GM18508 (cell line): ENCODE data around the gene KDM3A.
A peak's percentile ranks its signal among the peaks of the same experiment; 100 is the strongest.

ENCODE experiments used
- ATAC-seq: cut with Tn5 transposase; IDR thresholded peaks from one replicate; pipeline ENCODE4 v1.9.1; 2021; ENCODE audit warnings: moderate number of reproducible peaks; ENCODE audit not compliant: insufficient read depth, unreplicated experiment

Gene KDM3A

DNA sequence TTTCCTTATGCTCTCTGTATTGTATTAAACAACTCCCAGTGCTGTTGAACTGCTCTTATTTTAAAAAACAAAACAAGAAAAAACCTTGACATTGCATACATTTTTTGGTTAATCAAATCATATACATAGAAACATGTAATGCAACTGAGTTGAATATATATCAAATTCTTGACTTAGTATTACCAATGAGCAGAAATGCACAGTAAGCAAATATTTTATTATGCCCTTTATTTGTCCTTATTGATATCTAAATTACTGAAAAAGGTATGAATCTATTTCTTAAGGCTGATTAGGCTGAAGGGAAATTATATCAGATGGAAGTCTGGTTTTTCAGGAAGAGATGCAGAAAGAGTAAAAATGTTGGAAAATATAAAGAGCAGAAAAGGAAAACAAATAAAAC, 6.9 kb upstream of the KDM3A start:
- ATAC-seq, result no peak

- no peak for ATAC-seq
Measured at GRCh38 chr2:86435531-86435930, 5.6 kb upstream of the KDM3A start.

GRCh38 chr2:86436328-86436727, 4.8 kb upstream of the KDM3A start:
- ATAC-seq, result no peak

- no peak for ATAC-seq
Measured at GRCh38 chr2:86439879-86440630, 1.1 kb upstream of the KDM3A start.

DNA sequence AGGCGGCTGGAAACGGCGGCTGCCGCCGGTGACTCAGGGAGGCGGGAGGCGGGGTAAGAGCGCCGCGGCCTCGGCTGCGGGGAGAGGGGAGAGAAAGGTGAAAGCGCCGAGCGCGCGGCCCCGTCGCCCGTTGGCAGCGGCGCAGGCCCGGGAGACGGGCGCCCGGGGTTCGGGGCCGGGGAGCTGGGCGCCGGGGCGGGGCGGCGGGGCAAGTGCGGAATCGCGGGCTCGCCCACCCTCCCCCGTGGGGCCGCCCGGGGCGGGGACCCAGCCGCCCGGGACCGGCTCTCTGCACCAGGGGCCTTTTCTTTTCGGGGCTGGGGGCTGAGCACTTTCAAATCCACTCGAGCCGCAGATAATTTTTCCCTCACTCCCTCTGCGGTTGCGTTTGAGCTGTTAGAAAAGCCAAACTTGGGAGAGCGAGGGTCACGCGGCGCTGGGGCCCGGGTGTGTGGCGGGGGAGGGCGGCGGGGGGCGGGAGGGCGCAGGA, 266 bp downstream of the KDM3A start:
- ATAC-seq, result no peak

- ATAC-seq, result peak; percentile 2
Measured at GRCh38 chr2:86441882-86442641, 891 bp downstream of the KDM3A start.

GRCh38 chr2:86442642-86443005, 1.5 kb downstream of the KDM3A start:
- ATAC-seq, result peak; percentile 73

DNA sequence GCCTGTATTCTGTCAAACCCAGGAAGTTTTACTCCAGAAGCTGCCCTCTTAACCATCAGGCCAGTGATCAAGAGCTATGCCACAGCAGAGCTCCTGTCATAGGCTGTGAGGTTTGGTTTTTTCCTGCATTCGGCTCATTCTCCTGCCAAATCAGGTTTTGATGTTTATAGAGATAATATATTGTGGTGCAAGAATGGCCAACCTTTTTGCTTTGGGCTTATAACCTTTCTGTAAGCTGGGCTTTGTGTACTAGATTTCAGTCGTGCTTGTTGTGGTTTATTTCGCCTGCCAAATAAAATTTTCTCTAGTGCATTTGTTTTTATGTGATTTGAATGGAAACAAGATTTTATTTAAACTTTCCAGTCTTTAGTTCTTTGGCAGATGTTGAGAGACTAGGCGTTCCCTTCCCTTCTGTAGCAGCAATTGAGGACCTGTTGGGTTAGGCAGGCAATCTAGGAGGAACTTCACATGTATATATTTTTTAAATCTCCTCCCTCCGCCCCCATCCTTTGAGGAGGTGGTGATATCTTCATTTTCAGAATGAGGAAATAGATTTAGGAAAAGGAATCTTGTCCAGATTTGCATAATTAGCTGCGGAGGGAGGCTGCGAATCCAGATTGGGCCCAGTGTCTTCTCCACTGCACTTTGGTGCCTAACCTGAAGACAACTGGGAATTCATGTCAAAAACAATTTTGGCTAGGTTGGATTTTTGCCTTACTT, 2.6 kb downstream of the KDM3A start:
- no peak for ATAC-seq

DNA sequence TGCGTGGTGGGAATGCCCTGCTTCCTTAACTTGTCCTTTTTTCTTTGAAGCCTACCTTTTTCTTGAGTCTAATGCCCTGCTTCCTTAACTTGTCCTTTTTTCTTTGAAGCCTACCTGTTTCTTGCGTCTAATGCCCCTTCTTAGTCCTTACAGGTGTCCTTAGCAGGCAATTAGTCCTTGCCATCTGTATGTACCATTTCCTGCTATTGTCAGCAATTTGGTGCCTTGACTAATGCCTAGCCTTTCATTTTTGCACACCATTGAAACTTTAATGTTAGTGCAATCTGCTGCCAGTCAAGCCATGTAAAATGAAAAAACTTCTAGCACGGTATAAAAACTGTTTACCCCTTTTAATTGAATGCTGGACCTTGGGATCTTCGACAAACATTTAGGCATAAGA, 4.3 kb downstream of the KDM3A start:
- no peak for ATAC-seq

DNA sequence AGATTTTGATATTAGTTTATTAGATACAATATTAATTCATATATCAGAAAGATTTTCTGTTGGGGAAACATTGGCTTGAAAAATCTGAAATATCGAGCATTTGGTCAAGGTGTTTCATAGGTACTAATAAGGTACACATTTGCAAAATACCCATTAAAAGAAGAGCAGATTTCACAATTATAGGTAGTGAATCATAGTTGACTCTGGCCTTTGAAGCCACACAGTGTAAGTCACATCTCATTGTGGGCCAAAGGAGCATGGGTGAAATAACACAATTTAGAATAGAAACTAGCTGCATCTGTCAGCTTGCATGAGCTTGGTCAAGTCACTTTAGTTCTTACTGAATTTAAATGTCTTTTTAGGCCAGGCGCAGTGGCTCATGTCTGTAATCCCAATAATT, 4.9 kb downstream of the KDM3A start:
- ATAC-seq, result no peak

- no peak for ATAC-seq
Measured at GRCh38 chr2:86453836-86454235, 12.7 kb downstream of the KDM3A start.

- no peak for ATAC-seq
Measured at GRCh38 chr2:86454238-86454637, 13.1 kb downstream of the KDM3A start.

DNA sequence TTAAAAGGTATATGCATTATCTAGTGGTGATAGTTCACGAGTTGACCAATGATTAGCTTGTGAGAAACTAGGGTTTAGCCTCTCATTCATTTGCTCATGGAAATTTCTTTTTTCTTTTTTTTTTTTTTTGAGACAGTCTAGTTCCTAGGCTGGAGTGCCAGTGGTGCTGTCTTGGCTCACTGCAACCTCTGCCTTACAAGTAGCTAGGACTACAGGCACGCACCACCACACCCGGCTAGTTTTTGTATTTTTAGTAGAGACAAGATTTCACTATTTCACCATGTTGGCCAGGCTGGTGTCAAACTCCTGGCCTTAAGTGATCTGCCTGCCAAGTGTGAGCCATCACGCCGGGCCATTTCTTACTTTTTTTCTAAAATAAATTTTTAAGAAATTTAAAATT, 14.0 kb downstream of the KDM3A start:
- ATAC-seq, result no peak

- ATAC-seq, result no peak
Measured at GRCh38 chr2:86461042-86461743, 20.0 kb downstream of the KDM3A start.

DNA sequence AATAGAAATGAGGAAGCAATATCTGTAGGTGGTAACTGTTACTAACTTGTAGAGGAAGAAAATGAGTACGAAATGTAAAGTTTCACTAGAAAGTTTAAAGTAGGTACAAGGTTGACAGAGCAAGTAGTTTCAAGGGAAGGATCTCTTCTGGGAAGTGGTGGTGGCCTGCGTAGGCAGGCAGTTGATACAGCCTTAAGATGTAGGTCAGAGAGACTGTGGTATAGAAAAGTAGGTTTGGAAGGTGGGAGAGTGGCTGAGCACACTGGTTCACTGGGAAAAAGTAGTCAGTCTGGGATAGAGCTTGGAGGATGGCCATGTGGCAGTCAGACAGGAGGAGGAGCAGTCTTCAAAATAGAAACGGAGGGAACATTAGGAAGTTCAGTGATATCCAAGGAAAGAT, 23.5 kb downstream of the KDM3A start:
- no peak for ATAC-seq

GRCh38 chr2:86466306-86466705, 25.1 kb downstream of the KDM3A start:
- ATAC-seq, result no peak

GRCh38 chr2:86468162-86469033, 27.2 kb downstream of the KDM3A start:
- no peak for ATAC-seq

GRCh38 chr2:86470890-86471289, 29.7 kb downstream of the KDM3A start:
- no peak for ATAC-seq

- no peak for ATAC-seq
Measured at GRCh38 chr2:86471637-86472036, 30.5 kb downstream of the KDM3A start.

GRCh38 chr2:86476092-86476491, 34.9 kb downstream of the KDM3A start:
- ATAC-seq, result no peak
